HEK293T (cell line): ENCODE measurements around the gene PDE7B.

Experiments used
- CTBP1 ChIP-seq: fragments of 450-650 bp; IDR thresholded peaks from 2 replicates; pipeline ENCODE4 v1.6.1; 2016; ENCODE audit warnings: borderline replicate concordance
- ELF4 ChIP-seq: fragments of 450-650 bp; IDR thresholded peaks from 2 replicates; pipeline ENCODE4 v1.6.1; 2017; ENCODE audit warnings: antibody characterized with exemption
- NFRKB ChIP-seq: fragments of 450-650 bp; IDR thresholded peaks from 2 replicates; pipeline ENCODE4 v1.6.1; 2016; ENCODE audit warnings: mild to moderate bottlenecking, moderate library complexity
- SP1 ChIP-seq: fragments of 450-650 bp; IDR thresholded peaks from 2 replicates; pipeline ENCODE4 v1.6.1; 2017
- SUZ12 ChIP-seq: fragments of 450-650 bp; IDR thresholded peaks from 2 replicates; pipeline ENCODE4 v1.6.1; 2016; ENCODE audit warnings: mild to moderate bottlenecking

DNA sequence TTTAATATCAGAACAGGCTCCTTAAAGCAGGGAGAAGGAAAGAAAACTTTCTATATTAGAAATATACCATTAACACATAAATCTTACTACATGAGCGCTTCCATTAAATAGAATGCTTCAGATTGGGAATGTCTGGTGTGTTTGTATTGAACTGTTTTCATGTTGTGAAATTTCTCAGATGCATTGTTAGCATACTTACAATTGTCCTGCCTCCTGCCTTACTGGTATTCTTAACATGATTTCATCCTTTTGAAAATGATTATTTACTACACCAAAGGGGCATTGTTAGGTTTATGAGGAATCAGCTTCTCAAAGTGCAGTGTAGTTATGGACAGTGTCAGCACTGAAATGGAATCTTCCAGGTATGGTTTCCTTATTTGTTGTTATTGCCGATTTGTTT is 253.1 kb downstream of the PDE7B start:
- TF ChIP-seq ELF4 (no peak), NFRKB (no peak), SUZ12 (no peak), CTBP1 (no peak), SP1 (no peak)
